DMS 273 treated with DMSO at 0.1 percent for 48 hours (cell line): ENCODE data around the gene RBM22.
"Not testable (repeated sequence)": the region's sequence is repeated elsewhere in the genome, so short reads cannot be mapped to it uniquely, and the experiment has no call there.

Experiments
- DNase-seq: peaks from one replicate; lab custom pipeline; 2025; lab: John Stamatoyannopoulos, UW

RBM22 gene

DNA sequence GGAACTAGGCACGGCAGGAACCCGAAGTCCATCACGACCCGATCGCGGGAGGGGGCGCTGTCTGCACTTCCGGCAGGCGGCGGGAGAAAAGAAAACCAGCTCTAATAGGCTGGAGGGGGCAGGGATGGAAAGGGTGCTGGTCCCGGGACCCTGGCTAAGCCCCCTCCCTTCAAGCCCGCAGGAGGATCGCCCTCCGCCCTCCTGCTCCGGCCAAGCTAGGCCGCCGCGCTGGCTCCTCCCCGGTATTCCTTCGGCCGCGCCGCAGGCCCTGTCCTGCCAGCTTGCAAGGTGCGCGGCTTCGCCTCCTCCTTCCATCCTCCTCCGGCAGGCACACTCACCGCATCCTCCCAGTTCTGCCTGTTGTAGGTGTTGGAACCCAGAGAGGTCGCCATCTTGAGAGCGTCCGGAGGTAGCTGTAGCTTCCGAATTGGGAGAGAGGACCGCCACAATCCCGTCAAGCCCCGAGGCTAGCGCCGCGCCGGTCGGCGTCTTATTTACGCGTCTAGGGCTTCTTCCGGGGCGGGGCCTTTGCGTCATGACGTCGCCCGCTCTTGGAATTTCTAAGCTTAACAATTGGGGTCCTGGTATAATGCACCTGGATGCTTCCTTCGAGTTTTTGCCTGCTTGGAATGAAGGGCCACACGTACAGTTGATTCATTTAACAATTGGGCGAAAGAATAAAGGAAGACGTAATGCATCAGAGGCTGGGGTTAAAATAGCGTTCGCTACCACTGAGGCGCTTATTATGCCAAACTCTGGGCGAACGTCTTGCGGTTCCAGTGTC, at the start of gene RBM22:
Gene RBM22, minus strand, starts transcription at position 469 of the 784 bp plus-strand sequence. Its CDS starts 77 bp downstream, at position 392.
- peak; percentile 72 for DNase-seq

DNA sequence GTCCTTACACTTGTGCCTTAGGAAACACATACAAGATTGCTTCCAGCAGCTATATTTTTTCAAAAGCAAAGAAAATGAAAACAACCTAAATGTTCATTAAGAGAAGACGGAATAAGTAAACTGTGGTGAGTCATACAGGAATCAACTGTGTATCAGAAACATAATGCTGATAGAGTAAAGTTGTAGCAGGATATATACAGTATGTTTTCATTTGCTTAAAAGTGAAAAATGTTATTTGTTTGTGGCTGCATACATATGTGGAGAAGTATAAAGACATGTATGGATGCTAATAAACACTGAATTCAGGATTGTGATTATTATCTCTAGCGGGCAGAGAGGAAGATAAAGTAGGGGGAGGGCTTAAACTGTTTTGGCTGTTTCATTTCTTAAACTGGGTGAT, 49.6 kb upstream of the RBM22 start:
- DNase-seq: no peak

DNA sequence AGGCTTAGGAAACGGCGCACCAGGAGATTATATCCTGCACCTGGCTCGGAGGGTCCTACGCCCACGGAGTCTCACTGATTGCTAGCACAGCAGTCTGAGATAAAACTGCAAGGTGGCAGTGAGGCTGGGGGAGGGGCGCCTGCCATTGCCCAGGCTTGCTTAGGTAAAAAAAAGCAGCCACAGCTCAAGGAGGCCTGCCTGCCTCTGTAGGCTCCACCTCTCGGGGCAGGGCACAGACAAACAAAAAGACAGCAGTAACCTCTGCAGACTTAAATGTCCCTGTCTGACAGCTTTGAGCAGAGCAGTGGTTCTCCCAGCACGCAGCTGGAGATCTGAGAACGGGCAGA, 42.3 kb upstream of the RBM22 start:
- DNase-seq: not testable (repeated sequence)

DNA sequence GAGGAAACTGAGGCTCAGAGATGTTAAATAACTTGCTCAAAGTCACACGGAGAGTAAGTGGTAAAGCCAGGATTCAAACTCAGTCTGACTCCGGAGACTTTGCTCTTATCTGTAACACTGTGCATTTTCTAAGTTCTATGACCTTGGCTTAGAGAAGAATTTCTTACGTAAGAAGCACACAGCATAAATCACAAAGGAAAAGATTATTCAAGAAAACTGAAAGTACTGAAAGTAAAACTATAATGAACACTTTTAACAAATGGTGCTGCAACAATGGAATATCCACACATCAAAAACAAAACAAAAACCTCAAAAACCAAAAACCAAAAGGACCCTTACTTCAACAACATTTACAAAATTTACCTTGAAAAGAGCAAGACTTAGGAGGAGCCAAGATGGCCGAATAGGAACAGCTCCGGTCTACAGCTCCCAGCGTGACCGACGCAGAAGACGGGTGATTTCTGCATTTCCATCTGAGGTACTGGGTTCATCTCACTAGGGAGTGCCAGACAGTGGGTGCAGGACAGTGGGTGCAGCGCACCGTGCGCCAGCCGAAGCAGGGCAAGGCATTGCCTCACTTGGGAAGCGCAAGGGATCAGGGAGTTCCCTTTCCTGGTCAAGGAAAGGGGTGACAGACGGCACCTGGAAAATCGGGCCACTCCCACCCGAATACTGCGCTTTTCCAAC, 41.7 kb upstream of the RBM22 start:
- not testable (repeated sequence) for DNase-seq

DNA sequence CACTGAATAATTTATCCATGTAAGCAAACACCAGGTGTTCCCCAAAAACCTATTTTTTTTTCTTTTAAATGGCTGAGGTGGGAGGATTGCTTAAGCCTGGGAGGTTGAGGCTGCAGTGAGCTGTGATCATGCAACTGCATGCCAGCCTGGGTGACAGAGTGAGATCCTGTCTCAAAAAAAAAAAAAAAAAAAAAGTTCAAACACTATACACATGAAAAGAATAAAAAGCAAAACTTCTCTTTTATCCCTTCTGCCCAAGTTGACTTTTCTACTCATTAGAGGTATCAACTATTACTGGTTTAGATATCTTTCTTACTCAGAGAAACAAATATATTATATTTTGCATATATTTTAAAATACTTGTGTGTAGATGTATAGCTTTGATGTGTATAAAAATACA, 40.1 kb upstream of the RBM22 start:
- no peak for DNase-seq

DNA sequence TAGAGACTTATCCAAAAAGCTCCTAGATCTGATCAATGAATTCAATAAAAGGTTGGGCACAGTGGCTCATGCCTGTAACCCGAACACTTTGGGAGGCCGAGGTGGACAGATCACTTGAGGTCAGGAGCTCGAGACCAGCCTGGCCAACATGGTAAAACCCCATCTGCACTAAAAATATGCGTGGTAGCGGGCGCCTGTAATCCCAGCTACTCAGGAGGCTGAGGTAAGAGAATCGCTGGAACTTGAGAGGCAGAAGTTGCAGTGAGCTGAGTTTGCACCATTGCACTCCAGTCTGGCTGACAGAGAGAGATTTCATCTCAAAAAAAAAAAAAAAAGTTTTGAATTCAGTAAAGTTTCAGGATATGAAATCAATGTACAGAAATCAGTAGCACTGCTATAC, 38.0 kb upstream of the RBM22 start:
- DNase-seq: no peak

DNA sequence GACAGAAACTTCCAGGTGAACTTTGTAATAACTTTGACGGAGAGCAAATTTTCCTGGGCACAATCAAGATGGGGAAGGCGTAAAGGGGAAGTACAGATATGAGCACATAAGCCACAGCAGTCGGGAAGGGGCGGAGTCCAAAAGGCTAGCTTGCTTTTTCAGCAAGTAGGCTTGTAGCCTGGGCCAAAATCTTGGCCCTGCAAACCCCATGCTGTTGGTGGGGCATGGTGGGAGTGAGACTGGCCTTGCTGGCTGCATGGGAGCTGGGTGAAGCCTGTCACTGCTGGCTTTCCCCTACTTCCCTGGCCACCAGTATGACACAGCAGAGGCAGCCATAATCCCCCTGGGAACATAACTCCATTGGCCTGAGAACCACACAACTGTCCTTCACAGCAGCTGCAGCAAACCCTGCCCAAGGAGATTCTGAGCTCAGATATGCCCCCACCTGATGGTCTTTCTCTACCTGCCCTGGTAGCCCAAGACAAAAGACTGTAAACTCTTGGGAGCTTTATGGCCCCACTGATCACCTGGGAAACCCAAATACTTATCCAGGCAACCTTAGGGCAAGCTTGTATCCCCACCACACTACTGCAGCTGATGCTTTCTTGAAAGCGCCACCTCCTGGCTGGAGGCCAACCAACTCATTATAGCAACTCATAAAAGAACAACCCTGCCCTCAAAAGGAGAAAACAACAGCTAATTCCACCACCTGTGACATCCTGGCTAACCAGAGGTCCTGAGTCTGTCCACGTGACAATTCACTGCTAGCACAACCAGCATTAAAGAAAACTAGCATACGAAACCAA, 33.9 kb upstream of the RBM22 start:
- DNase-seq: no peak

DNA sequence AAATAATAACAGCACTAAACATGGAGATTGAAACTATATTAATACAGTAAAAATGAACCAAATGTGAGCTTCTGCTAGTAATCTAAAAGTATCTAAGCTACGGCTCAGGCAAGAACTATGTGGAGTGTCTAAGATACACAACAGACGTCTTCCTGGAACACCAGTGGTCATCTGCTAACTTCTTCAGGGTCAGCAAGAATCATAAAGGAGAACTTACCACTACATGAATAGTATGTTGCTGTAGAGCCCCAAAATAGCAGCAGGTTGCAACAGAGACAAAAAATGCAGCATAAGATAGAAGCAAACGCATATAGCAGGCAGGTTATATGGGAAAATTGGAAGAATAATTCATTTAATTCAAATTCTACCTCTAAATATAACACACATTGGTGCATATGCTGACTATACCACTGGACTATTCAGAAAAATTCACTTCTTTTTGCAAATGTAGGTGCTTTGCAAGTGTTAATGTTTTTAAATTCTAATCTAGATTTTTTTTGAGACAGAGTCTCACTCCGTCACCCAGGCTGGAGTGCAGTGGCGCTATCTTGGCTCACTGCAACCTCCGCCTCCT, 30.9 kb upstream of the RBM22 start:
- no peak for DNase-seq

DNA sequence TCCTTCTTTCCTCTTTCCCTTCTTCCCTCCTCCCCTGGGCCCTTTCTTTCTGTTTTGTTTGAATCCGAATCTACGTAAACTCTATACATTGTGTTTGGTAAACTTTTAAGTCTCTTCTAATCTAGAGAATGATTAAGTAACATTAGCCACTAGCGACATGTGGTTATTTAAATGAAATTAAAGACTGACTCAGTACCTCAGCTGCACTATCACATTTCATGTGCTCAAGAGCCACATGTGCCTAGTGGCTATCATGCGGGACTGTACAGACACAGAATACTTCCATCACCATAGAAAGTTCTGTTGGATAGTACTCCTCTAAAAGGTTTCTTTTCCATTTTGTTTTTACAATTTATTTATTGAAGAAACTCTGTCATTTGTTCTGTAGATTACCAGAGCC, 29.0 kb upstream of the RBM22 start:
- DNase-seq: no peak

DNA sequence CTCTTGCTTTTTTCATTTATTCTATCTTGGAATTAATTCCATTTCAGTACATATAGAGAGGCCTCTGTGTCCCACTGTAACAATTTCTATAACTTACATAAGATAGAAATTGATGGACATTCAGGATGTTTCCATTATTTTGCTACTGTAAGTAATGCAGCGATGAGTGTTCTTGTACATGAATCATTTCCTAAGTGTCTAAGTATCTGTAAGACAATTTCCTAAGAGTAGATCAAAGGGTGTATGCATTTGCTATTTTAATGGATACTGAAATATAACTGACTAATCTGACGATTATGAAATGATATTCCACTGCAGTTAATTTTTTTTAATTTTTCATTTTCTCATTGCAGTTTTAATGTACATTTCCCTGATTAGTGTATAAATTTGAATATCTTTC, 23.0 kb upstream of the RBM22 start:
- DNase-seq: no peak

DNA sequence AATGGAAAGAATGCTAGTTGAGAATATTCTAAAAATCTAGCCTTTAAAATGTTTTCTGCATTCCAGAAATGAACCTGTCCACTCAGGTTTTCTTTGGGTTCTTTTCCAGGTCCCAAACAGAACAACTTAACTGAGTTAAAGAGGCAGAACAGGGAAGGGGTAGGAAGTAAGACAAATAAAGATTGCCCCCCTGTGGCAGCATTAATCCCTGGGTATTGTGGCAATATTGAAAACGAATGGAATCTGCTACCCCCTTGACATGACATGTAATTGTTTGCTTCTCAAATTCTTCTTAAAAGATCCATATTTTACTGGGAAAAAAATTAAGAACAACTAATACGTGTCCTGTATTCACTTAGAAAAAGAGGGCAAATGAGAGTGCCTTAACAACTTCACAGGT, 9.3 kb upstream of the RBM22 start:
- no peak for DNase-seq

DNA sequence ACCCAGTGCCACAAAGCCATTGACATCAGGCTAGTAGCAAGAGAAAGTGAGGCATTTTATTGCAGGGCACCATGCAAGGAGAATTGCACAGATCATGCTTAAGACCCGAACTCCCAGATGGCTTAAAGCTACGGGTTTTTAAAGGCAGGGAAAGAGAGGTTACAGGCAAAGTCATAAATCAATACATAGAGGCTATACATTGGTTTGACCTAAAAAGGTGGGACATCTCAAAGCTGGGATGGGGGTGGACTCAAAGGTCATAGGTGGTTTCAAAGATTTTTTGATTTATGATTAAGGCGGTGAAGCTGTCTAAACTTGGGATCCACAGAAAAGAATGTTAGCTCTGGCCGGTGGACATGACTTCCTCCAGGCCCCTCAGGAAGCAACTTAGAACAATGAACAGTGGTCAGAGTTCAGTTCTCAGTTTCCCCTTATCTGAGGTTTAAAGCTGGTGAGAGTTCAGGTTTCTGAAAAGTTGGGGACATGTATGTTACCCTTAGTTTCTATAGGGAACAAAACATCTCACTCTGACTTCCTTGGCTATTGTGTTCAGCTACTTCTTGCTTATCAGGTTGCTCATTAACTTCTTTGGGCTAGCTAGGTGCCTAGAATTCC, 6.0 kb upstream of the RBM22 start:
- no peak for DNase-seq

DNA sequence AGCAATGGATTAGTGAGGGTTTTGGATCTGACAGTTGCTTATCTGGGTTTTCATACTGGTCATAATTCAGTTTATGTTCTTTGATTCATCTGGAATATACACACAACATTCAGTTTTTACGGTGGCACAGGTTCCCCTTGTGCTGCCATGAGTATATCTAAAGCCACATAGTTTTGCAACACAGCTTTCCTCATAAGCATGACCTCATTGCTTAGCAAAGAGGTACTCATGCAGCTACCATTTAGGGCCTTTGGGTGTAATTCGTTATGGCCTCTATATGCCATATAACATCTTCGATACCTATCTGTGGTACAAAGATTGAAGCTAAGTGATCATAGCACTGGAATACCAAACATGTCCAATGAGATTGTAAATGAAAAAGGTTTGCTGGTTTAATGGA, 2.9 kb upstream of the RBM22 start:
- no peak for DNase-seq

DNA sequence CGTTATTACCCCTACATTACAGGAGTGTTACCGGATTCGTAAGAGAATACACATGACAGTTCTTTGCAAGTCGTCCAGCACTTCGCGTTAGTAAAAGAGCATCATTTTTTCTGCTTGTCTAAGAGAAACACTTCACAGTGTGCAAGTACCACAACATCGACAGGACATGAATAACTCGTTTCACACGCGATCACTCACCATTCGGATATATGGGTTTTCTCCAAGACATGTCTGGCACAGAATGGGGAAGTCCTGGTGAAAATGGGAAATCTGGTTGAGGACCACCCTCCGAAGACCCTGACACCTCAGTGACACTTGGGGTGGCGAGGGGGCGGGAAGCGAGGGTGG, 642 bp downstream of the RBM22 start:
- no peak for DNase-seq

DNA sequence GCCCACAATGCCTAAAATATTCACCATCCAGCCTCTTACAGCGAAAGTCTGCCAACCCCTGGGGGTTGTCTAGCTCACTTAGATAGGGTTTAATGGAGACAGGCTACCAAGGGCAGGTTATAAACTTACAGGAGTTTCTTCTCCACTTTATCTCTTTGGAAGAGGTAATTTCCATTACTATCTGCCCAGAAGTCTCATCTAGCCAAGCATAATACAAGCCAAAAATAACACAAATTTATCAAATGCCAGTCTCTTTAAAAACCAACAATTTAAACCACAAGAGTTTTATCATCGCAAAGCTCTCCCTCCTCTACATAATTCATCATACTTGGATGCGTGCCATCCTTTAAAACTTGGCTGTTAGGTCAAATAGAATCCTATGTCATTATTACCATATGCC, 6.2 kb downstream of the RBM22 start:
- no peak for DNase-seq

DNA sequence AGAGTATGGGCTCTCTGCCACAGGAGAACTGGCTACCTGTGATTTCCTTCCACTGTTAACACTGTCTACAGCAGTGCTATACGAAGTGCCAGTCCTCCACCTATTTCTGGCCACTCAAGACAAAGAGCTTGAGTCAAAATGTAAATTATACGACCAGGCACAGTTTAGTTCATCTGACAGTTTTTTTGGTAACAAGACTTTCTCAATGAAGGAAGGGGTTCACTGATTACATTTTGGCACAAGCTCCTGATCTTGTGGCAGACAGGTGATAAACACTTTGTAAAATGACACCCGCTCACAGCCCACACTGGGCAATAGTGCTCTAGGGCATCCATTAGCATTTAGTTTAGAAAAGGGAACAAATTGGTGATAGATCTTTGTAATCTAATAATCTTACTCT, 8.6 kb downstream of the RBM22 start:
- no peak for DNase-seq

DNA sequence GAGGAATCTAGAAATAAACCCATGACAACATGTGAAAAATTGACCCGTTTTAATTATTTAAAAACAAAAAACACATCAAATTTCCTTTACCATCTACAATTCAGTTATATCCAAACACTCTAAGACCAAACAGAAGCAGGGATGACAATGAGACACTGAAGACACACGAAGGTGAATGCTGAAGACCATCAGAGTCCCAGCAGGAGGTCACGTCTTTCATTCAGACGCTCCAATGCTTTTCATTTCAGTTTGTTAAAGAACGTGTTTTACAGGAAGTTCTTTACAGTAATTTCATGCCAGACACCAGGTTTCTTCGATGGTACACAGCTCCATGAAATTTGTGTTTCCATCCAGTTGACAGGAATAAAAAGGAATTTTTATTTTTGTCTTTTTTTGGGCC, 10.1 kb downstream of the RBM22 start:
- DNase-seq: no peak

DNA sequence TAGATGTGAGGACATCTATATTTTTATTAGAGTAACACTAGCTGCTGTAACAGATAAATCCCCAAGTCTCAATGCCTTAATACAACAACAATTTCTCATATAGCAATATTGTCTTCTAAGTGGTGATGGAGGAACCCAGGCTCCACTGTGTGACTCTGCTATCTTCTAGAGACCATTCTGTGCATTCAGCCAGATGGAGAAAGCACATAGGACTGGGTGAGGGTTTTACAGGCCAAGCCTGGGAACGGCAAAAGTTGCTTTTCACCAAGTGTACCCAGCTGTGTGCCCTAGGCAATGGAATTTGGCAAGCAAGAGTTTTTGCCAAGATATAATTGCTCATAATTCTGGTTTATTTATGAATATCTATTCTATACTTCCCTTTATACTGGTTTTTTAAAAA, 11.7 kb downstream of the RBM22 start:
- no peak for DNase-seq

DNA sequence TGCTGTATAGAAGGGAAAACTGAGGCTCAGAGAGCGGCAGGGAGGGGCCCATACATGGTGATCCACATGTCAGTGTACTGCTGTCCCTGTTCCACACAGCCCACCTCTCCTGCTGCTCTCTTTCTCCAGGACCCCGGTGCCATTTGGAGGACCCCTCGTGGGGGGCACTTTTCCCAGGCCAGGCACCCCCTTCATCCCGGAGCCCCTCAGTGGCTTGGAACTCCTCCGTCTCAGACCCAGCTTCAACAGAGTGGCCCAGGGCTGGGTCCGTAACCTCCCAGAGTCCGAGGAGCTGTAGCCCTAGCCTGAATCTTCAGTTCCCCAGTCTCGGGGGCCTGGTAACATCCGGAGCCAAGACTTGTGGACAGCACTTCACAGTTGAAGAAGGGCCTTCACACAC, 24.3 kb downstream of the RBM22 start:
- no peak for DNase-seq

DNA sequence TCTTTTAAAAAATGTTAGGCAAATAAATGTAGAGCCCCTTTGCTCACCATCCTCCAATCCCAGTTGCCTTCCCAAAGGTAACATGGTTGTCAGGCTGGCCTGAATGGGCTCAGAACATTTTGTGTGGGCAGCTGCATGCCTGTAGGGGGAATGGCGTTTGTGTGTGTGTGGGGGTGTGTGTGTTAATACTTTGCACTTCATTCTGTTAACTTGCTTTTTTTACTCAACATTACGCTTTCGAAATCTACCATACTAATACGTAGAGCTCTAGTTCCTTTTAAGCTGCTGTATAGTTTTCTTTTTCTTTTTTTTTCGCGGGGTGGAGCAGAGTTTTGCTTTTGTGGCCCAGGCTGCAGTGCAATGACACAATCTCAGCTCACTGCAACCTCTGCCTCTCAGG, 25.8 kb downstream of the RBM22 start:
- no peak for DNase-seq

DNA sequence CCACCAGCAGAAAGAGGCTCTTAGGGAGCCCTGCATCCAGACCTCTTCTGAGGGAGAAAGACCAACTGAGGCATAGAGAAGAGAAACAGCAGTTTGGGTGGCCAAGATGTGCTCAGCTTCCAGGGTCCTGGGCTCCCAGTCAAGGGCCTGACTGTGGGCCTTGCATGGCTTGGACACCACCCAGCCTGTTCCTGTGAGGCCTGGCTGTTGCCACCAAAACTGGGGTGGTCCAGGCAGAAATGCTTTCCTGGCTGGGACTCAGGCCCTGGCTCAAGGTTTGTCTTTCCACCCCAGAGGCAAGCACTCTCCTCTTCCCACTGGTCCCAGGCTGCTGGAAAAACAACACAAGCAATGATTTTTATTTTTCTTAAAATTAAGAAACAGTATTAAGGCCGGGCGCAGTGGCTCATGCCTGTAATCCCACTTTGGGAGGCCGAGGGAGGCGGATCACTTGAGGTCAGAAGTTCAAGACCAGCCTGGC, 26.5 kb downstream of the RBM22 start:
- no peak for DNase-seq

DNA sequence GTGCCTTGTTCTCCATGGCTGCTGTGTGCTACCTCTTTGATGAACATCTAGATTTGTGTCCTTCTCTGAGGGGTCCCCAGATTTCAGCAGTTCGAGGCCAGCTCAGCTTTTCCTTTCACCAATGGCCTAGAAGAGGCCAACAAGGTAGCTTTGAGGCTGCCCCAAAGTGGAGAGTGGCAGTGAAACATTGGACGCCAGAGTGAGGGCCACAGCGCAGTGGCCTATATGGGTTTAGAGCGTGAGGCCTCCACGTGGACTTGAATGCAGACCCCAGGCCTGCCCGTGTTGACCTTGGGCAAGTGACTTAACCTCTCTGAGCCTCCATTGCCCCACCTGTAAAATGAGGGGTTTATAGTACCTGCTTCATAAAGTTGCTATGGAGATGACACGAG, 28.0 kb downstream of the RBM22 start:
- DNase-seq: no peak
